Trophoblast cell (in vitro differentiated cells and primary cell): ENCODE results near the gene ECT2L.

Source experiments
- DNase-seq, 2 donors: peaks; one replicate each; pipeline ENCODE4 v3.0.0-alpha.2; 2016
- H2AFZ ChIP-seq: 2 replicates; pipeline ENCODE4 v1.6.1; 2013; ENCODE audit warnings: low read length, moderate library complexity, mild to moderate bottlenecking; ENCODE audit not compliant: insufficient read depth, poor library complexity
- H2AK5ac ChIP-seq: 2 replicates; pipeline ENCODE4 v1.6.1; 2013; ENCODE audit warnings: mild to moderate bottlenecking, low read length
- H2BK120ac ChIP-seq: 2 replicates; pipeline ENCODE4 v1.6.1; 2013; ENCODE audit warnings: low read length, mild to moderate bottlenecking, moderate library complexity; ENCODE audit not compliant: insufficient read depth, poor library complexity
- H2BK12ac ChIP-seq: 2 replicates; pipeline ENCODE4 v1.6.1; 2013; ENCODE audit warnings: mild to moderate bottlenecking, low read length, moderate library complexity
- H2BK5ac ChIP-seq: 2 replicates; pipeline ENCODE4 v1.6.1; 2013; ENCODE audit warnings: low read length, low read depth, moderate library complexity, mild to moderate bottlenecking; ENCODE audit not compliant: poor library complexity
- H3K14ac ChIP-seq: 2 replicates; pipeline ENCODE4 v1.6.1; 2013; ENCODE audit warnings: mild to moderate bottlenecking, low read length
- H3K18ac ChIP-seq: 2 replicates; pipeline ENCODE4 v1.6.1; 2013; ENCODE audit warnings: mild to moderate bottlenecking, low read length
- H3K23ac ChIP-seq: 2 replicates; pipeline ENCODE4 v1.6.1; 2013; ENCODE audit warnings: low read length
- H3K27ac ChIP-seq: 2 replicates; pipeline ENCODE4 v1.5.1; 2013; ENCODE audit warnings: low read depth, mild to moderate bottlenecking, inconsistent platforms, low read length, moderate library complexity
- H3K27me3 ChIP-seq: 2 replicates; pipeline ENCODE4 v1.6.1; 2013; ENCODE audit warnings: inconsistent platforms, mild to moderate bottlenecking, low read length, moderate library complexity; ENCODE audit not compliant: insufficient read depth
- H3K36me3 ChIP-seq, 2 experiments: 1 replicate in 1 of 2; 2 replicates in 1 of 2; pipeline ENCODE4 v1.6.1; 2013; ENCODE audit warnings: low read length in 2 of 2, mild to moderate bottlenecking in 2 of 2, moderate library complexity in 1 of 2; ENCODE audit not compliant: insufficient read depth in 2 of 2, control insufficient read depth in 1 of 2
- H3K4ac ChIP-seq: 2 replicates; pipeline ENCODE4 v1.6.1; 2013; ENCODE audit warnings: low read depth, mild to moderate bottlenecking, low read length, moderate library complexity
- H3K4me1 ChIP-seq, 2 experiments: 1 replicate in 1 of 2; 2 replicates in 1 of 2; pipeline ENCODE4 v1.6.1; 2013; ENCODE audit warnings: low read length in 2 of 2, mild to moderate bottlenecking in 2 of 2, moderate library complexity in 1 of 2; ENCODE audit not compliant: insufficient read depth in 2 of 2, control insufficient read depth in 1 of 2
- H3K4me2 ChIP-seq: 2 replicates; pipeline ENCODE4 v1.6.1; 2013; ENCODE audit warnings: inconsistent platforms, mild to moderate bottlenecking, low read length, moderate library complexity
- H3K4me3 ChIP-seq: 2 replicates; pipeline ENCODE4 v1.5.1; 2013; ENCODE audit warnings: mild to moderate bottlenecking, low read depth, low read length, inconsistent platforms
- H3K79me1 ChIP-seq: one replicate; pipeline ENCODE4 v1.6.1; 2013; ENCODE audit warnings: low read length
- H3K79me2 ChIP-seq: 2 replicates; pipeline ENCODE4 v1.6.1; 2013; ENCODE audit warnings: low read length, mild to moderate bottlenecking; ENCODE audit not compliant: control insufficient read depth, insufficient read depth, poor library complexity
- H3K9ac ChIP-seq: 2 replicates; pipeline ENCODE4 v1.6.1; 2013; ENCODE audit warnings: mild to moderate bottlenecking, low read length
- H3K9me3 ChIP-seq: 2 replicates; pipeline ENCODE4 v1.6.1; 2013; ENCODE audit warnings: low read depth, mild to moderate bottlenecking, control low read depth, inconsistent platforms, low read length; ENCODE audit not compliant: insufficient read depth
- H4K12ac ChIP-seq: 2 replicates; pipeline ENCODE4 v1.6.1; 2013; ENCODE audit warnings: low read depth, mild to moderate bottlenecking, low read length, moderate library complexity
- H4K8ac ChIP-seq: 2 replicates; pipeline ENCODE4 v1.6.1; 2013; ENCODE audit warnings: low read depth, mild to moderate bottlenecking, low read length, moderate library complexity
- H4K91ac ChIP-seq: one replicate; pipeline ENCODE4 v1.6.1; 2013; ENCODE audit warnings: low read depth, mild to moderate bottlenecking, low read length, moderate library complexity
- WGBS: extraction: QIAGEN DNeasy Blood & Tissue Kit; methylation state at CpG from one replicate; pipeline ENCODE4 v1.1.7; 2013; ENCODE audit warnings: missing lambda C conversion rate; ENCODE audit not compliant: insufficient read length, insufficient coverage; ENCODE audit errors: extremely low coverage; 5-methylcytosine and 5-hydroxymethylcytosine counted together

The ECT2L gene

GRCh38 chr6:138868181-138868580 is 72.3 kb downstream of the ECT2L start:
- Histone ChIP-seq H3K4me3 (no peak overlapping the region), H3K14ac (no peak overlapping the region), H3K23ac (no peak overlapping the region), H2AFZ (no peak overlapping the region), H4K91ac (no peak overlapping the region), H3K79me2 (no peaks in the 10 kb centered on the region), H2AK5ac (no peak overlapping the region), H3K27me3 (no peaks in the 10 kb centered on the region), H3K27ac (no peak overlapping the region), H3K18ac (no peak overlapping the region), H4K8ac (no peak overlapping the region), H3K79me1 (no peaks in the 10 kb centered on the region), H3K4me2 (no peak overlapping the region), H4K12ac (no peak overlapping the region), H2BK12ac (no peak overlapping the region), H3K9me3 (no peaks in the 10 kb centered on the region), H3K4ac (no peak overlapping the region), H2BK5ac (no peak overlapping the region), H3K36me3 (no peaks in the 10 kb centered on the region), H2BK120ac (no peak overlapping the region), H3K9ac (no peak overlapping the region), H3K4me1 (peaks cover 0 to 2% of the 10 kb centered on the region in 2 experiments)
- DNase-seq, result no peak

- no peak overlapping the region for H3K18ac ChIP-seq
- no peaks in the 10 kb centered on the region for H3K27me3 ChIP-seq
- H2AFZ ChIP-seq, result no peak overlapping the region
- H3K9me3 ChIP-seq, result no peaks in the 10 kb centered on the region
- no peak overlapping the region for H4K91ac ChIP-seq
- no peak overlapping the region for H3K4me3 ChIP-seq
- H3K4me2 ChIP-seq, result no peak overlapping the region
- no peak overlapping the region for H2BK12ac ChIP-seq
- no peak overlapping the region for H4K8ac ChIP-seq
- no peak for DNase-seq
- peaks cover 0 to 2% of the 10 kb centered on the region in 2 experiments for H3K4me1 ChIP-seq
- no peak overlapping the region for H3K23ac ChIP-seq
- WGBS, result no CpG with 5 or more reads among the region's 4 CpGs
- H3K79me2 ChIP-seq, result no peaks in the 10 kb centered on the region
- no peak overlapping the region for H2BK120ac ChIP-seq
- H3K36me3 ChIP-seq, result no peaks in the 10 kb centered on the region
- no peak overlapping the region for H2AK5ac ChIP-seq
- no peak overlapping the region for H3K27ac ChIP-seq
- H3K79me1 ChIP-seq, result no peaks in the 10 kb centered on the region
- H3K9ac ChIP-seq, result no peak overlapping the region
- no peak overlapping the region for H3K4ac ChIP-seq
- no peak overlapping the region for H2BK5ac ChIP-seq
- H3K14ac ChIP-seq, result no peak overlapping the region
- no peak overlapping the region for H4K12ac ChIP-seq
Measured at GRCh38 chr6:138869398-138869797, 73.5 kb downstream of the ECT2L start.

- no peak overlapping the region for H2BK5ac ChIP-seq
- no peak overlapping the region for H4K91ac ChIP-seq
- DNase-seq, result no peak
- H3K27ac ChIP-seq, result no peak overlapping the region
- no peaks in the 10 kb centered on the region for H3K79me2 ChIP-seq
- WGBS, result no CpG with 5 or more reads among the region's 8 CpGs
- H4K8ac ChIP-seq, result no peak overlapping the region
- H3K4ac ChIP-seq, result no peak overlapping the region
- no peaks in the 10 kb centered on the region for H3K36me3 ChIP-seq
- H2BK12ac ChIP-seq, result no peak overlapping the region
- H2AFZ ChIP-seq, result no peak overlapping the region
- H3K9ac ChIP-seq, result no peak overlapping the region
- no peaks in the 10 kb centered on the region for H3K27me3 ChIP-seq
- H3K9me3 ChIP-seq, result no peaks in the 10 kb centered on the region
- no peak overlapping the region for H4K12ac ChIP-seq
- no peak overlapping the region for H3K14ac ChIP-seq
- no peak overlapping the region for H3K18ac ChIP-seq
- no peaks in the 10 kb centered on the region for H3K79me1 ChIP-seq
- no peak overlapping the region for H3K23ac ChIP-seq
- H3K4me1 ChIP-seq, result peaks cover 0 to 2% of the 10 kb centered on the region in 2 experiments
- H2AK5ac ChIP-seq, result no peak overlapping the region
- no peak overlapping the region for H3K4me2 ChIP-seq
- no peak overlapping the region for H2BK120ac ChIP-seq
- H3K4me3 ChIP-seq, result no peak overlapping the region
Measured at GRCh38 chr6:138873191-138873590, 77.3 kb downstream of the ECT2L start.

DNA sequence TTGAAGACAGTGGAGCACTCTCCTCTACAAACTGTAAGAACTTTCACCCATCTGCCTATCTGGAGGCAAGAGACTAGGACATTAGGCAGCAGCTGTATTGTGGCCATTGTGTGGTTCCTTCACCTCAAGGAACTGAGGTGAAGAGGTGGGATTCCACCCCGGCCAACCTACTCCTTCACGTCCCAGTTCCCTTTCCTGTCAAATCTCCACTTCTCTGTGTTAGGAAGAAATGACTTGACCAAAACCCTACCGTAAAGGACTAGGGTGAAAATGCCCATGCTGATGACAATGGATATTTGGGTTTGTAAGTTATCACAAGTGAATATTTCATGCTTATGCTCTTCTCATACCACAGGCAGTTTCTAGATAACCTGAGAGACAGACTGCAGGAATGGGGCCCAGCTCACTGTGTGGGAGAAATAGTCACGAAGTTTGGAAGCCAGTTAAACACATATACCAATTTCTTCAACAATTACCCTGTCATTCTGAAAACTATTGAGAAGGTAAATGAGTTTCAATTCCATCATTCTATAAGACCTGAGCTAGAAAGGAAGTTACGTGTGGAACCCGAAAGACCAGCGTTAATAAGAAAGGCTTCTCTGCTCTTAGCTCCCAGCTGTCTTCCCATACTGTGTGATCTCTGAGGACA is 86.6 kb downstream of the ECT2L start:
- H4K8ac ChIP-seq, result no peak overlapping the region
- H3K79me2 ChIP-seq, result no peaks in the 10 kb centered on the region
- H2BK120ac ChIP-seq, result no peak overlapping the region
- H3K4ac ChIP-seq, result no peak overlapping the region
- no peak overlapping the region for H2AK5ac ChIP-seq
- peaks cover 2 to 3% of the 10 kb centered on the region in 2 experiments for H3K4me1 ChIP-seq
- H3K79me1 ChIP-seq, result no peaks in the 10 kb centered on the region
- no peaks in the 10 kb centered on the region for H3K36me3 ChIP-seq
- H3K4me2 ChIP-seq, result no peak overlapping the region
- no peak overlapping the region for H2BK5ac ChIP-seq
- no peak overlapping the region for H3K14ac ChIP-seq
- no peak overlapping the region for H3K9ac ChIP-seq
- no peak overlapping the region for H2BK12ac ChIP-seq
- H4K91ac ChIP-seq, result no peak overlapping the region
- no peak overlapping the region for H2AFZ ChIP-seq
- no CpG with 5 or more reads among the region's 7 CpGs for WGBS
- H4K12ac ChIP-seq, result no peak overlapping the region
- no peaks in the 10 kb centered on the region for H3K27me3 ChIP-seq
- no peak overlapping the region for H3K4me3 ChIP-seq
- H3K23ac ChIP-seq, result no peak overlapping the region
- H3K27ac ChIP-seq, result no peak overlapping the region
- H3K18ac ChIP-seq, result no peak overlapping the region
- no peak for DNase-seq
- H3K9me3 ChIP-seq, result no peaks in the 10 kb centered on the region
